Right atrium auricular region (tissue), 2 donors: Measurements from ENCODE around the gene IMPA2. TPM values are rescaled to one million over a fixed set of nuclear protein-coding genes. Genes with fewer than 3 reads are reported as not detected.

ENCODE experiments used
- DNase-seq: peaks from one replicate; pipeline ENCODE4 v3.0.0-alpha.2; 2019; ENCODE audit warnings: low spot score
- H3K27ac ChIP-seq, 2 donors: fragments of 200-600 bp; sonication (generic); 1 replicate in 1 of 2; 2 replicates in 1 of 2; pipeline ENCODE4 v1.5.1; 2016 to 2019
- H3K27me3 ChIP-seq, 2 donors: fragments of 200-600 bp; sonication (generic); one replicate each; pipeline versions ENCODE4 v1.5.1 to v1.6.0; 2017 to 2019
- H3K36me3 ChIP-seq: fragments of 200-600 bp; sonication (generic); one replicate; pipeline ENCODE4 v1.5.1; 2016
- H3K4me1 ChIP-seq, 2 donors: fragments of 200-600 bp; sonication (generic); one replicate each; pipeline versions ENCODE4 v1.5.1 to v1.6.0; 2017 to 2019
- H3K4me3 ChIP-seq, 2 donors: fragments of 200-600 bp; sonication (generic); 1 replicate in 1 of 2; 2 replicates in 1 of 2; pipeline ENCODE4 v1.5.1; 2017 to 2019; ENCODE audit warnings: mild to moderate bottlenecking in 1 of 2, moderate library complexity in 1 of 2
- H3K9me3 ChIP-seq, 2 donors: fragments of 200-600 bp; sonication (generic); one replicate each; pipeline ENCODE4 v1.5.1; 2019
- total RNA-seq, 2 donors: library from RNA; depleted of rRNA; stranded (reverse); fragments of >200 nt; gene quantifications; one replicate each; pipeline ENCODE4 v1.1.0, GENCODE V29; 2016
- TF ChIP-seq, protein P1 (sequence below), 2 donors: fragments of 200-600 bp; sonication (generic); IDR thresholded peaks; one replicate each; pipeline ENCODE4 v1.5.1; 2019; ENCODE audit warnings: antibody characterized with exemption in 2 of 2

IMPA2 gene
- total RNA-seq, 2 donors from 2014 or later, result 20.2 to 22.9 TPM

DNA sequence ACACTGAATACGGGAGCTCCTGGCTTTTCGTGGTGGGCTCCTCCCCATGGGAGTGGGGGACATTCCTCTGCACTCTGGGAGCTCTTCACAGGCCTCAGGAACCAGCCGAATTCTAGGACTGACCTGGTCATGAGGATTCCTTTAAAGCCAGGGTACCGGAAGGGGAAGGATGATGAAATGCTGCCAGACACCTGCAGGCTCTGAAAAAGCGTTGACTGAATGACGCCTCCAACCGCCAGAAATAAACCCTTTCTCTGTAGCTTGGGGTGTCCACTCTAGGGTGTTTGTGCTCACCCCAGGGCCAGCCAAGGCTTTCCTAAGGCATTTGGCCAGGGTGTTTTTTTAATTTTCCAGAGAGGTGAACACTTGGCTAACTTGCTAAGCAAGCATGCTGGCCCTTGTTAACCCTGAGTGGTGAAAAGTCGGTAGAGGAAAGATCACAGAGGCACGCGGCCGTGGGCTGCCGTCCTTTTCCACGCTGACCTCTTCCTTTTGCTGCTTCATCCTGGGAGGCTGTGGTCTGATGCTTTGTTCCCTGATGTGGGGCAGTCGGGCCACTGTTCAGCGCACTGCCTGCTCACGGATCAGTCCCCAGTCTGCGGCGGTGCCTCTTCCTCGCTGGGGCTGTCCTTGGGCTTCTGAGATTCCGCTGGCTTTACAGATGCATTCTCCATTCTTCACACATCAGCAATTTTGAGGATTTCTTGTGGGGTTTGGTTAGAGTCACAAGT, 32.0 kb downstream of the IMPA2 start:
- H3K36me3 ChIP-seq, result peaks cover 15% of the 10 kb centered on the region
- DNase-seq, result no peak
- no peaks in the 10 kb centered on the region for H3K9me3 ChIP-seq
- no peaks in the 10 kb centered on the region for H3K27me3 ChIP-seq
- peaks cover 0 to 25% of the 10 kb centered on the region in 2 donors for H3K4me1 ChIP-seq
- no peak overlapping the region for H3K4me3 ChIP-seq
- TF ChIP-seq, protein P1, sequence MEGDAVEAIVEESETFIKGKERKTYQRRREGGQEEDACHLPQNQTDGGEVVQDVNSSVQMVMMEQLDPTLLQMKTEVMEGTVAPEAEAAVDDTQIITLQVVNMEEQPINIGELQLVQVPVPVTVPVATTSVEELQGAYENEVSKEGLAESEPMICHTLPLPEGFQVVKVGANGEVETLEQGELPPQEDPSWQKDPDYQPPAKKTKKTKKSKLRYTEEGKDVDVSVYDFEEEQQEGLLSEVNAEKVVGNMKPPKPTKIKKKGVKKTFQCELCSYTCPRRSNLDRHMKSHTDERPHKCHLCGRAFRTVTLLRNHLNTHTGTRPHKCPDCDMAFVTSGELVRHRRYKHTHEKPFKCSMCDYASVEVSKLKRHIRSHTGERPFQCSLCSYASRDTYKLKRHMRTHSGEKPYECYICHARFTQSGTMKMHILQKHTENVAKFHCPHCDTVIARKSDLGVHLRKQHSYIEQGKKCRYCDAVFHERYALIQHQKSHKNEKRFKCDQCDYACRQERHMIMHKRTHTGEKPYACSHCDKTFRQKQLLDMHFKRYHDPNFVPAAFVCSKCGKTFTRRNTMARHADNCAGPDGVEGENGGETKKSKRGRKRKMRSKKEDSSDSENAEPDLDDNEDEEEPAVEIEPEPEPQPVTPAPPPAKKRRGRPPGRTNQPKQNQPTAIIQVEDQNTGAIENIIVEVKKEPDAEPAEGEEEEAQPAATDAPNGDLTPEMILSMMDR (IDR thresholded peaks at IDR 0.05), result no peak
- peak overlapping the region; percentile 6 to 23 for H3K27ac ChIP-seq

DNA sequence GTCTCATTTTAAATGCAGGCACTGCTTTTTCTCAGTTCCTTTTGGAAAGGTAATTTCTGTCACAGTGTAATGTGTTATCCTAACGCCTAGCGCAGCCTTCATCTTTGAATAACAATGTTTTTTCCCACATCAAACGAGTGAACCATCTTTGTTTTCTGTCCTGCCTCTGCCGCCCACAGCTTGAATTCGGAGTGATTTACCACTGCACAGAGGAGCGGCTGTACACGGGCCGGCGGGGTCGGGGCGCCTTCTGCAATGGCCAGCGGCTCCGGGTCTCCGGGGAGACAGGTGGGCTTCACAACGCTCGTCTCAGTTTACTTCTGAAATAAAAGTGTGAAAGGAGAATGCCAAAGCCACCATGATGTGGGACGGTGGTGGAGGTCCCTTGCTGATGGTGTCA, 32.8 kb downstream of the IMPA2 start:
- Histone ChIP-seq H3K27me3 (no peaks in the 10 kb centered on the region), H3K9me3 (no peaks in the 10 kb centered on the region), H3K4me1 (peaks cover 0 to 25% of the 10 kb centered on the region in 2 donors), H3K27ac (no peak overlapping the region), H3K4me3 (no peak overlapping the region), H3K36me3 (peaks cover 15% of the 10 kb centered on the region)
- DNase-seq, result no peak
- TF ChIP-seq, protein P1 (IDR thresholded peaks at IDR 0.05), result no peak

DNA sequence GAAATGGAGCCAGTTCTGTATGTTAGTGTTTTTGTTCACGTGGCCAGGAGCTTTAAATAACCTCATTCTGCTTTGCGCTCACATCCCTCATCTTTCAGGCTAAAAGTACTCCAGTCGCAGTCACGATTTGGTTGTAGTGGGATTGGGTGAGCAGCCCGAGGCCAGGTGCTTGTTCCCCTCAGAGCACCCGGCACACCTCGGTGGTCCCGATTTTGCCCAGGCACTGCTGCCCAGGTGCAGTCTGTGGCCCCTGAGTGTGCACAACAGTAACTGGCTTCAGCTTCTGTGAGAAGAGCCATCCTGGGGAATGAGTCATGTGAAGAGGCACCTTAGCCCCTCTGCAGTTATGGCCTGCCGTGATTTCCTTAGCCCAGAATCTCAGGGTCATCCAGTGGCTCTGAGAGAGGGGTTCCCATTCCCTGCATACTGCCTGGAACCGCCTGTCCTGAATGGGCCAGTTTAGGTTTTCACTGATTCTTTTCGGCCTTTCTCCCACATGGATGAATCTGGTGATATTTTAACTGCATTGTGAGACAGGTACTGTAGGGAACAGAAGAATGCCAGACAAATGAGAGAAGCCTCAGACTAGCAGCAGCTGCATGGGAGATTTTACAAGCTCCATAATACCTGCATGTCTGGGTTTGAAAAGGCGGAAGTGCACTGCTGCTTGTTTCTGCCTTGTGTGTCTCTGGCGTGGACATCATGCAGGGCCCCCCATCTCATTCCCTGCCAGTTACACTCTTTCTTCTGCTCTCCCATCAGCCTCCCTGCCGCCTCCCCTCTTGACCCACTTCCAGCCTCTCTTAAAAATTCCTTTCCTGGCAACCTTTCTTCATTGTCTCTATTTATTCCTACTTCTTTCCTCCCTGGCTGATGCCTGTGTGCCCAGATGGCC, 33.5 kb downstream of the IMPA2 start:
- Histone ChIP-seq H3K36me3 (peaks cover 15% of the 10 kb centered on the region), H3K4me3 (no peak overlapping the region), H3K27me3 (no peaks in the 10 kb centered on the region), H3K9me3 (no peaks in the 10 kb centered on the region), H3K27ac (peak overlapping the region in 1 of 2 donors; percentile 63), H3K4me1 (peaks cover 0 to 25% of the 10 kb centered on the region in 2 donors)
- DNase-seq, result no peak
- TF ChIP-seq, protein P1 (IDR thresholded peaks at IDR 0.05), result no peak

DNA sequence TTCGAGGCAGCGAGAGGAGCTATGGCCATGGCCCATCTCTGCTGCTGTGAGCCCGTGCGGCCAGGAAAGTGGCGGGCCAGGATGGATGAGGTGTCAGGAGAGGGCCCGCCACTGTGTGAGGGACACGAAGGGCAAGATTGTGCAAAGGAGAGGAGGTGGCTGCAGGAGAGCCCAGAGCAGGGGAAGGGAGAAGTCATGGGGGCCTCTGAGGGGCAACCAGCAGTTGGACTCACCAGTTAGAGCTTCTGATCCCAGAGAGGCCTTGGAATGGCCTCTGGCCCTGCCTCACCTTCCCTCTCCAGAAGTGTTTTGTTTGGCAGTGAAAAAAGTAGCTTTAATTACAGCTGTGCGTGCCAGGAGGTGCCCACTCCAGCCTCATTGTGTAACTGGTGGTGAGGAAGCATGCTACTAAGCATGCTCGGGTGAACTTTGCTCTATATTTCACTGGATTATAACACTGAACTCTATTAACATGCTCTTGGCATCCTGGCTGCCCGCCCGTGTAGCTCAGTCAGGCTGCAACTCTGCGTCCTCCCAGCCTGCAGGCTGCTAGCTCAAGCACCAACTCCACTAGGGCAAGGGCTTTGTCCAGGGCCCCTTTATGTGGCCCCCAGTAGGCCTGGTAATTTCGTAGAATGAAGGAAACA, 34.2 kb downstream of the IMPA2 start:
- no peak overlapping the region for H3K4me3 ChIP-seq
- DNase-seq, result no peak
- no peaks in the 10 kb centered on the region for H3K9me3 ChIP-seq
- peak overlapping the region in 1 of 2 donors; percentile 63 for H3K27ac ChIP-seq
- TF ChIP-seq, protein P1 (IDR thresholded peaks at IDR 0.05), result no peak
- H3K36me3 ChIP-seq, result peaks cover 8% of the 10 kb centered on the region
- no peaks in the 10 kb centered on the region for H3K27me3 ChIP-seq
- H3K4me1 ChIP-seq, result peaks cover 0 to 25% of the 10 kb centered on the region in 2 donors

DNA sequence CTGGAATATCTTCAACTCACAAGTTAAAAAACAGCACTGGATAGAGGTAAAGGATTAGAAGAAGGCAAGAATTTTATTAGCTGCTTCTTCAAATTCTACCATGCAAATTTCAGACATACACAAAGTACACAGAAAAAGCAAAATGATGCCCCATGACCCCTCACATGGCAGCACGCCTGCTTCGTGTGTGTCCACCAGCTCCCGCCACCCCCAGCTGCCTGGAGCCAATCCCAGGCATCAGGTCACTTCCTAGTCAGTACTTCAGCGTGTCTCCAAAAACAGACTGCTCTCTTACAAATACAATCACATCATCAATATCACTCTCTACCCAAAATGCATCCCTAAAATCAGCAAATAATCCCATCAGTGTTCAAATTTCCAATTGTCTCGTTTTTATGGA, 35.8 kb downstream of the IMPA2 start:
- Histone ChIP-seq H3K36me3 (peaks cover under 1% of the 10 kb centered on the region), H3K27ac (no peak overlapping the region), H3K4me1 (peaks cover 0 to 19% of the 10 kb centered on the region in 2 donors), H3K4me3 (no peak overlapping the region), H3K27me3 (no peaks in the 10 kb centered on the region), H3K9me3 (no peaks in the 10 kb centered on the region)
- TF ChIP-seq, protein P1 (IDR thresholded peaks at IDR 0.05), result no peak
- no peak for DNase-seq
